Gastroesophageal sphincter (tissue), 4 donors: ENCODE data around the gene BCLAF3. TPM values are rescaled to one million over a fixed set of nuclear protein-coding genes. Genes with fewer than 3 reads are reported as not detected.

Source experiments
- ATAC-seq: fragments of 150-250 bp; one replicate; pipeline ENCODE4 v1.9.1; 2016; ENCODE audit warnings: mild to moderate bottlenecking, moderate library complexity
- H3K27ac ChIP-seq, 4 donors: fragments of 200-600 bp; sonication (generic) in 3 of 4; 1 replicate in 3 of 4; 2 replicates in 1 of 4; pipeline ENCODE4 v1.5.1; 2016 to 2019
- H3K27me3 ChIP-seq: fragments of 200-600 bp; sonication (generic); one replicate; pipeline ENCODE4 v1.5.1; 2019
- H3K36me3 ChIP-seq, 2 donors: fragments of 200-600 bp; sonication (generic); one replicate each; pipeline ENCODE4 v1.5.1; 2019; ENCODE audit warnings: control low read depth in 1 of 2
- H3K4me1 ChIP-seq, 3 donors: fragments of 200-600 bp; sonication (generic); 1 replicate in 2 of 3; 2 replicates in 1 of 3; pipeline ENCODE4 v1.5.1; 2016 to 2019; ENCODE audit warnings: control low read depth in 2 of 3
- H3K4me3 ChIP-seq, 2 donors: fragments of 200-600 bp; sonication (generic); one replicate each; pipeline ENCODE4 v1.5.1; 2019; ENCODE audit warnings: mild to moderate bottlenecking in 1 of 2, moderate library complexity in 1 of 2
- H3K9me3 ChIP-seq, 3 donors: fragments of 200-600 bp; sonication (generic); one replicate each; pipeline ENCODE4 v1.5.1; 2017 to 2019; ENCODE audit warnings: control low read depth in 2 of 3
- EP300 ChIP-seq: sonication (generic); formaldehyde crosslinking; IDR thresholded peaks from one replicate; pipeline ENCODE4 v1.6.1; 2017; ENCODE audit warnings: antibody characterized with exemption, mild to moderate bottlenecking
- POLR2A ChIP-seq, 2 donors: fragments of 450-650 bp; IDR thresholded peaks; one replicate each; pipeline ENCODE4 v1.6.1; 2017; ENCODE audit warnings: antibody characterized with exemption in 2 of 2, mild to moderate bottlenecking in 2 of 2, moderate library complexity in 1 of 2
- POLR2AphosphoS5 ChIP-seq: sonication (generic); formaldehyde crosslinking; IDR thresholded peaks from one replicate; pipeline ENCODE4 v1.6.1; 2017; ENCODE audit warnings: antibody characterized with exemption
- WGBS, 2 donors: methylation state at CpG; one replicate each; pipeline ENCODE4 v1.1.5; 2018; ENCODE audit warnings: low coverage in 1 of 2; 5-methylcytosine and 5-hydroxymethylcytosine counted together
- small RNA-seq, 4 donors: library from RNA; depleted of rRNA; stranded (forward); fragments of <200 nt; gene quantifications; one replicate each; pipeline ENCODE3, GENCODE V24; 2016
- total RNA-seq, 4 donors: library from RNA; depleted of rRNA; stranded (reverse); fragments of >200 nt; gene quantifications; one replicate each; pipeline ENCODE4 v1.1.0, GENCODE V29; 2016
- TF ChIP-seq, protein P1 (sequence below), 4 experiments: fragments of 200-600 bp in 2 of 4; fragments of 450-650 bp in 2 of 4; sonication (generic) in 1 of 4; IDR thresholded peaks; one replicate each; pipeline ENCODE4 v1.5.1; 2017 to 2019; ENCODE audit warnings: antibody characterized with exemption in 4 of 4, mild to moderate bottlenecking in 2 of 4, moderate library complexity in 2 of 4

The BCLAF3 gene
- total RNA-seq, 4 donors from 2014 or later: 5.9 to 22.6 (median 9.6) TPM

DNA sequence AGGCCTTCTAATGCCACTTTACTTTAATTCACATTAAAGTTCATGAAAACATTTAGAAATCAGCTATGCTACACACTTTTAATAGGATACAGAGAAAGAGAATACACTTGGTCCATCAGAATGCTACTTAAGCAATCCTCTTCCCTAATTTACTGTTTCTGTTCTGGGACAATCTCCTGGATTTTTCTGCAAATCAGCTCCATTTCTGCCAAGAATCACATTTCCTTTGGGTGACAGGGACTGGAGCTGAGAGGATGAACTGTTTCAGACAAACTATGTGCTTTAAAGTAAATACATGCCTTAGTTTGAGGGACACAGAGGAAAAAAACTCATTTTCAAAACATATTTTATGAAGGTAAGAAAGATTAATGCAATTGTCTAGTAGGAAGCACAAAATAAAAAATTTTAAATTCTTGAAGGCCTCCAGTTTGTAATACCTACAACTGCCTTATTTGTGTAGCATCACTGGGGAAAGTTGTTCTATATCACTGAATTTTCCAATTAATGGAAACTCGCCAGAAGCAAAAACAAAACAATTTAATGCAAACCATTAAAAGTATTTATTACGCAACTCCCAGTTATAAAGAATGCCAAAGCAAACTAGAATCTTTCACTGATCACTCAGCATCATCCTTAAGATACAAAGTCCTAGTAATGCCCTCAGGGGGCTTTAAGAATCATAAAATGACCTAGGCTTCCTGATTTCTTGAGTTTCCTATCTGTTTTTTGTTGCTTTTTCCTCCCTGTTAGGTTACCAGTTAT lies 36.3 kb downstream of the BCLAF3 start:
- TF ChIP-seq EP300 (no peak), POLR2AphosphoS5 (no peak), POLR2A (IDR thresholded peaks at IDR 0.05) (no peak)
- TF ChIP-seq, protein P1, sequence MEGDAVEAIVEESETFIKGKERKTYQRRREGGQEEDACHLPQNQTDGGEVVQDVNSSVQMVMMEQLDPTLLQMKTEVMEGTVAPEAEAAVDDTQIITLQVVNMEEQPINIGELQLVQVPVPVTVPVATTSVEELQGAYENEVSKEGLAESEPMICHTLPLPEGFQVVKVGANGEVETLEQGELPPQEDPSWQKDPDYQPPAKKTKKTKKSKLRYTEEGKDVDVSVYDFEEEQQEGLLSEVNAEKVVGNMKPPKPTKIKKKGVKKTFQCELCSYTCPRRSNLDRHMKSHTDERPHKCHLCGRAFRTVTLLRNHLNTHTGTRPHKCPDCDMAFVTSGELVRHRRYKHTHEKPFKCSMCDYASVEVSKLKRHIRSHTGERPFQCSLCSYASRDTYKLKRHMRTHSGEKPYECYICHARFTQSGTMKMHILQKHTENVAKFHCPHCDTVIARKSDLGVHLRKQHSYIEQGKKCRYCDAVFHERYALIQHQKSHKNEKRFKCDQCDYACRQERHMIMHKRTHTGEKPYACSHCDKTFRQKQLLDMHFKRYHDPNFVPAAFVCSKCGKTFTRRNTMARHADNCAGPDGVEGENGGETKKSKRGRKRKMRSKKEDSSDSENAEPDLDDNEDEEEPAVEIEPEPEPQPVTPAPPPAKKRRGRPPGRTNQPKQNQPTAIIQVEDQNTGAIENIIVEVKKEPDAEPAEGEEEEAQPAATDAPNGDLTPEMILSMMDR (IDR thresholded peaks at IDR 0.05): no peak
- Histone ChIP-seq H3K4me3 (no peak overlapping the region), H3K4me1 (peaks cover 0 to 31% (median 3%) of the 10 kb centered on the region in 3 donors), H3K36me3 (peaks cover 0 to 5% of the 10 kb centered on the region in 2 donors), H3K9me3 (no peaks in the 10 kb centered on the region), H3K27ac (no peak overlapping the region), H3K27me3 (no peaks in the 10 kb centered on the region)
- ATAC-seq: no peak
- 66 to 85% methylated on average over 2 of the region's 2 CpGs for WGBS, 2 donors

DNA sequence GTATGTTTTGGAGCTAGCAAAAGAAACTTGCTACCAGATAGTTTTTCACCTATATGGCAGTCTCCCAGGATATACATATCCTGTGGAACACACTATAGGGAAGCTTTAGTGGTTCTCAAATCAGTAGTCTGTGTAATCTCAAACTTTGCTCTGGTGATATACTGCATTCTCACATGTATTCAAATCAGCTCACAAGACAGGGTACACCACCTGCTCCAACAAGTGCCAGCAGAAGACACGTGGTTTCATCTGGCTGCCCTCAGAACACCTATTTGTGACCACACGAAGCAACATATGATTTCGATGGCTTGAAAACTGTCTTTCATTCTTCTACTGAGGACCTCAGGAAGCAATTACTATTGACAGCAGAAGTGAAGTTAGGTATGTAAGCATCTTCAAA lies 37.7 kb downstream of the BCLAF3 start:
- no peak for TF ChIP-seq POLR2A (IDR thresholded peaks at IDR 0.05)
- no peak for TF ChIP-seq EP300
- TF ChIP-seq, protein P1 (IDR thresholded peaks at IDR 0.05): no peak
- no peak for TF ChIP-seq POLR2AphosphoS5
- ATAC-seq: no peak
- Histone ChIP-seq H3K9me3 (no peaks in the 10 kb centered on the region), H3K4me3 (no peak overlapping the region), H3K36me3 (peaks cover 0 to 9% of the 10 kb centered on the region in 2 donors), H3K4me1 (peaks cover 0 to 31% (median 3%) of the 10 kb centered on the region in 3 donors), H3K27me3 (no peaks in the 10 kb centered on the region), H3K27ac (no peak overlapping the region)
- WGBS, 2 donors: 63 to 67% methylated on average over 1 to 3 of the region's 3 CpGs

- ATAC-seq: no peak
- Histone ChIP-seq H3K4me1 (peaks cover 0 to 4% (median 0%) of the 10 kb centered on the region in 3 donors), H3K27me3 (no peaks in the 10 kb centered on the region), H3K4me3 (no peak overlapping the region), H3K36me3 (peaks cover 0 to 18% of the 10 kb centered on the region in 2 donors), H3K27ac (no peak overlapping the region), H3K9me3 (no peaks in the 10 kb centered on the region)
- TF ChIP-seq POLR2AphosphoS5 (no peak), EP300 (no peak), POLR2A (IDR thresholded peaks at IDR 0.05) (no peak)
- TF ChIP-seq, protein P1 (IDR thresholded peaks at IDR 0.05): no peak
- WGBS, 2 donors: 75 to 76% methylated on average over 2 of the region's 2 CpGs
These were observed 41.5 kb downstream of the BCLAF3 start for GRCh38 chrX:19949340-19949739.

DNA sequence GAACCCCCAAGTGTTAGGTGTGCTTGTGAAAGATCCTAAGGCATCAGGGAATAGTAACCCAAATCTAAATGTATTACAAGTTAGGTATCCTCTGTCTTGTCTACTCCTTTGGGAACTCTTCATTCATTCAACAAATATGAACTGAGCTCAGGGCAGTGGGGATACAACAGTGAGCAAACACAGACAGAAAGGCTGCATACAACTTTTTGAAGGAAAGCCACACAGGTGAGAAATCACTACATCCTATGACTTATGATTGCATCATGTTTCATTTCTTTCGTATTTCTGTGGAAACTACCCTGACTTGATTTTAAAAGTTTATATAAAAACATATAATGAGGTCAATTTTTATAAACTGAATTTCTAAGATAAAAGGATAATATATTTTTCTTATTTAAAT lies 43.2 kb downstream of the BCLAF3 start:
- no peaks in the 10 kb centered on the region for H3K4me1 ChIP-seq
- no peak overlapping the region for H3K27ac ChIP-seq
- no peaks in the 10 kb centered on the region for H3K27me3 ChIP-seq
- TF ChIP-seq, protein P1 (IDR thresholded peaks at IDR 0.05): no peak
- TF ChIP-seq EP300 (no peak), POLR2A (IDR thresholded peaks at IDR 0.05) (no peak)
- ATAC-seq: no peak
- peaks cover 0 to 13% of the 10 kb centered on the region in 2 donors for H3K36me3 ChIP-seq
- no peak overlapping the region for H3K4me3 ChIP-seq
- 67 to 100% methylated on average over 1 of the region's 1 CpG for WGBS, 2 donors
- H3K9me3 ChIP-seq: no peaks in the 10 kb centered on the region

Small RNA genes lying within 50 kb of the gene (small RNA-seq; reads per million reads assigned to genes)
- 0 to 1.4 (median 0.69) reads per million in 4 donors for gene MIR23C
- gene RF00019: 0 reads per million in 4 donors

Other genes with a start within 250 kb of the BCLAF3 start
- 10 to 100 TPM in 3 of 4 donors, 1 to 10 TPM in 1; 9.8 to 14.8 (median 13.7) TPM for gene SH3KBP1, start 103.5 kb downstream of the BCLAF3 start, total RNA-seq
- under 1 TPM in 3 of 4 donors, not detected in 1; 0.27 to 0.42 (median 0.27) TPM for gene MAP7D2, start 125.8 kb upstream of the BCLAF3 start, total RNA-seq
- gene EIF1AX, start 150.8 kb upstream of the BCLAF3 start, total RNA-seq: 10 to 100 TPM; 52.0 to 70.4 (median 53.4) TPM